Cardiac muscle cell (in vitro differentiated cells and primary cell): ENCODE results near the gene SPEG. TPM values are rescaled to one million over a fixed set of nuclear protein-coding genes. Genes with fewer than 3 reads are reported as not detected.

ENCODE experiments used
- DNase-seq, 2 donors: peaks; one replicate each; pipeline versions ENCODE4 v3.0.0 to v3.0.0-alpha.2; 2010 to 2017; ENCODE audit warnings: low read depth in 1 of 2, low spot score in 1 of 2
- H3K27ac ChIP-seq: fragments of 200-600 bp; sonication (generic); 2 replicates; pipeline ENCODE4 v1.5.1; 2016
- H3K27me3 ChIP-seq: fragments of 200-600 bp; sonication (generic); 2 replicates; pipeline ENCODE4 v1.6.0; 2016; ENCODE audit warnings: control low read depth
- H3K36me3 ChIP-seq: fragments of 200-600 bp; sonication (generic); 2 replicates; pipeline ENCODE4 v1.5.1; 2016; ENCODE audit warnings: control low read depth
- H3K4me1 ChIP-seq: fragments of 200-600 bp; sonication (generic); 2 replicates; pipeline ENCODE4 v1.8.1; 2017; ENCODE audit warnings: low read depth, mild to moderate bottlenecking, mixed run types
- H3K4me3 ChIP-seq: fragments of 200-600 bp; sonication (generic); 2 replicates; pipeline ENCODE4 v1.5.1; 2016; ENCODE audit warnings: mild to moderate bottlenecking
- H3K9me3 ChIP-seq: fragments of 200-600 bp; sonication (generic); 2 replicates; pipeline ENCODE4 v1.5.1; 2017; ENCODE audit warnings: low read depth, mild to moderate bottlenecking, control low read depth
- CTCF ChIP-seq: IDR thresholded peaks from 2 replicates; pipeline ENCODE4 v1.5.1; 2012; ENCODE audit warnings: low read depth, mild to moderate bottlenecking, low read length
- polyA plus RNA-seq: library from polyadenylated mRNA; unstranded; fragments of >200 nt; fragmentation: Nextera tagmentation; extraction: Ambion mirVana; gene quantifications from 2 replicates; pipeline ENCODE4 v1.2.1, GENCODE V29; 2016
- total RNA-seq: library from RNA; depleted of rRNA; stranded (reverse); fragments of >200 nt; gene quantifications from 2 replicates; pipeline ENCODE4 v1.2.3, GENCODE V29; 2016

Gene SPEG
- total and polyA plus RNA-seq, 2 experiments from 2014 or later, result 188 to 292 TPM

- H3K27me3 ChIP-seq, result no peaks in the 10 kb centered on the region
- TF ChIP-seq CTCF, result no peak
- H3K4me3 ChIP-seq, result no peak overlapping the region
- H3K36me3 ChIP-seq, result no peaks in the 10 kb centered on the region
- peak overlapping the region; percentile 86 for H3K27ac ChIP-seq
- peak in 1 of 2 donors; percentile 67 for DNase-seq
- no peaks in the 10 kb centered on the region for H3K9me3 ChIP-seq
- peaks cover 59% of the 10 kb centered on the region for H3K4me1 ChIP-seq
Measured at GRCh38 chr2:219527076-219527394, 92.4 kb downstream of the SPEG start.

- Histone ChIP-seq H3K36me3 (no peaks in the 10 kb centered on the region), H3K4me1 (peaks cover 54% of the 10 kb centered on the region), H3K27me3 (no peaks in the 10 kb centered on the region), H3K9me3 (no peaks in the 10 kb centered on the region), H3K27ac (peak overlapping the region; percentile 86), H3K4me3 (no peak overlapping the region)
- DNase-seq, result no peak
- TF ChIP-seq CTCF, result no peak
Measured at GRCh38 chr2:219527472-219527871, 92.8 kb downstream of the SPEG start.

GRCh38 chr2:219530048-219530963, 95.7 kb downstream of the SPEG start:
- H3K27me3 ChIP-seq, result no peaks in the 10 kb centered on the region

GRCh38 chr2:219531639-219532377, 97.2 kb downstream of the SPEG start:
- H3K9me3 ChIP-seq, result no peaks in the 10 kb centered on the region
- TF ChIP-seq CTCF, result no peak
- no peak overlapping the region for H3K4me3 ChIP-seq
- no peaks in the 10 kb centered on the region for H3K27me3 ChIP-seq
- no peak overlapping the region for H3K27ac ChIP-seq
- no peaks in the 10 kb centered on the region for H3K36me3 ChIP-seq
- H3K4me1 ChIP-seq, result peaks cover 19% of the 10 kb centered on the region
- DNase-seq, result no peak

More at GRCh38 chr2:219530048-219530963, 95.7 kb downstream of the SPEG start:
- H3K4me3 ChIP-seq, result no peak overlapping the region
- peak; percentile 97 for TF ChIP-seq CTCF
- no peaks in the 10 kb centered on the region for H3K9me3 ChIP-seq
- no peaks in the 10 kb centered on the region for H3K36me3 ChIP-seq
- H3K4me1 ChIP-seq, result peaks cover 34% of the 10 kb centered on the region
- no peak overlapping the region for H3K27ac ChIP-seq
- DNase-seq, result peak; percentile 88 to 92

- Histone ChIP-seq H3K27me3 (no peaks in the 10 kb centered on the region), H3K4me1 (peaks cover 14% of the 10 kb centered on the region), H3K27ac (no peak overlapping the region), H3K9me3 (no peaks in the 10 kb centered on the region), H3K4me3 (no peak overlapping the region), H3K36me3 (no peaks in the 10 kb centered on the region)
- no peak for TF ChIP-seq CTCF
- DNase-seq, result no peak
Measured at GRCh38 chr2:219532378-219532649, 97.7 kb downstream of the SPEG start.
